NOMO-1 (cell line): ENCODE measurements around the gene ORAI1.
"Not testable (repeated sequence)": the region's sequence is repeated elsewhere in the genome, so short reads cannot be mapped to it uniquely, and the experiment has no call there.

Experiments used
- DNase-seq, 2 experiments: peaks; one replicate each; lab custom pipeline; 2025; ENCODE audit not compliant: unreplicated experiment in 2 of 2; lab: John Stamatoyannopoulos, UW

The ORAI1 gene

GRCh38 chr12:121602766-121603165 is 23.6 kb upstream of the ORAI1 start:
- no peak for DNase-seq

GRCh38 chr12:121603581-121603980 is 22.7 kb upstream of the ORAI1 start:
- no peak for DNase-seq

- no peak for DNase-seq
Observed at GRCh38 chr12:121608301-121608700, 18.0 kb upstream of the ORAI1 start.

- no peak for DNase-seq
Observed at GRCh38 chr12:121610239-121611149, 15.8 kb upstream of the ORAI1 start.

- no peak for DNase-seq
Observed at GRCh38 chr12:121611306-121611705, 15.0 kb upstream of the ORAI1 start.

GRCh38 chr12:121613462-121613861 is 12.9 kb upstream of the ORAI1 start:
- DNase-seq = no peak

GRCh38 chr12:121614872-121615467 is 11.4 kb upstream of the ORAI1 start:
- DNase-seq = no peak

- DNase-seq = no peak
Observed at GRCh38 chr12:121618659-121619233, 7.6 kb upstream of the ORAI1 start.

GRCh38 chr12:121620333-121620891 is 5.9 kb upstream of the ORAI1 start:
- no peak for DNase-seq

GRCh38 chr12:121626853-121627640 is 717 bp downstream of the ORAI1 start:
- DNase-seq = peak; percentile 29 to 69

GRCh38 chr12:121628037-121628436 is 1.7 kb downstream of the ORAI1 start:
- no peak for DNase-seq

GRCh38 chr12:121628536-121628935 is 2.2 kb downstream of the ORAI1 start:
- DNase-seq = no peak

- no peak for DNase-seq
Observed at GRCh38 chr12:121630791-121631355, 4.5 kb downstream of the ORAI1 start.

GRCh38 chr12:121632069-121632970 is 6.0 kb downstream of the ORAI1 start:
- DNase-seq = no peak

- DNase-seq = not testable (repeated sequence)
Observed at GRCh38 chr12:121633833-121634196, 7.5 kb downstream of the ORAI1 start.

- no peak for DNase-seq
Observed at GRCh38 chr12:121634836-121635235, 8.5 kb downstream of the ORAI1 start.

GRCh38 chr12:121637231-121637914 is 11.0 kb downstream of the ORAI1 start:
- DNase-seq = no peak

- no peak for DNase-seq
Observed at GRCh38 chr12:121638298-121639202, 12.2 kb downstream of the ORAI1 start.
